SK-N-SH (cell line): Measurements from ENCODE around the gene UBE2G1. TPM values are rescaled to one million over a fixed set of nuclear protein-coding genes. Genes with fewer than 3 reads are reported as not detected.
A peak's percentile ranks its signal among the peaks of the same experiment; 100 is the strongest.

Experiments
- CTCF ChIA-PET: fragments of 300-600, 350-600 bp; formaldehyde crosslinking; extraction: SDS; loops from one replicate; lab custom pipeline; 2021; lab: Yijun Ruan, JAX
- POLR2A ChIA-PET: fragments of 350-600 bp; sonication (Branson Sonifier 250); formaldehyde crosslinking; extraction: SDS; loops from one replicate; lab custom pipeline; 2020; ENCODE audit warnings: antibody characterized with exemption, inconsistent platforms; lab: Yijun Ruan, JAX
- DNase-seq: peaks from one replicate; pipeline ENCODE4 v3.0.0; 2012
- H2AFZ ChIP-seq: fragments of 200-600 bp; sonication (generic); 2 replicates; pipeline ENCODE4 v1.8.1; 2016; ENCODE audit warnings: antibody characterized with exemption, mild to moderate bottlenecking, low read depth
- H3F3A ChIP-seq: fragments of 200-600 bp; sonication (generic); replicated peaks from 2 replicates; pipeline ENCODE3; 2016; ENCODE audit warnings: antibody characterized with exemption, mild to moderate bottlenecking; ENCODE audit not compliant: insufficient read depth
- H3K27ac ChIP-seq, 2 experiments: fragments of 200-500 bp in 1 of 2; fragments of 200-600 bp in 1 of 2; sonication (Bioruptor generic) in 1 of 2; sonication (generic), shearing (Covaris generic) in 1 of 2; 2 replicates each; pipeline versions ENCODE4 v1.5.1 to v1.6.1; 2014 to 2016; ENCODE audit warnings: low read depth in 2 of 2, inconsistent platforms in 1 of 2, low read length in 1 of 2, mild to moderate bottlenecking in 1 of 2, mixed read lengths in 1 of 2
- H3K27me3 ChIP-seq: fragments of 200-600 bp; sonication (generic), shearing (Covaris generic); 2 replicates; pipeline ENCODE4 v1.6.1; 2016; ENCODE audit warnings: mixed run types; ENCODE audit not compliant: insufficient read depth
- H3K36me3 ChIP-seq, 2 experiments: fragments of 200-500 bp in 1 of 2; fragments of 200-600 bp in 1 of 2; sonication (Bioruptor generic) in 1 of 2; sonication (generic) in 1 of 2; replicated peaks in 1 of 2; 2 replicates each; pipeline versions ENCODE3 to v1.5.1; 2014 to 2016; ENCODE audit warnings: low read length in 1 of 2, mild to moderate bottlenecking in 1 of 2; ENCODE audit not compliant: insufficient read depth in 2 of 2, control insufficient read depth in 1 of 2
- H3K4me1 ChIP-seq, 2 experiments: fragments of 200-500 bp in 1 of 2; fragments of 200-600 bp in 1 of 2; sonication (Bioruptor generic) in 1 of 2; sonication (generic), shearing (Covaris generic) in 1 of 2; 2 replicates each; pipeline versions ENCODE4 v1.5.1 to v1.6.1; 2014 to 2016; ENCODE audit warnings: low read depth in 1 of 2, low read length in 1 of 2, mixed run types in 1 of 2; ENCODE audit not compliant: insufficient read depth in 2 of 2, control insufficient read depth in 1 of 2
- H3K4me2 ChIP-seq: fragments of 200-600 bp; sonication (generic), shearing (Covaris generic); 2 replicates; pipeline ENCODE4 v1.6.1; 2017; ENCODE audit warnings: mixed run types
- H3K4me3 ChIP-seq, 2 experiments: fragments of 200-500 bp in 1 of 2; fragments of 200-600 bp in 1 of 2; sonication (Bioruptor generic) in 1 of 2; sonication (generic), shearing (Covaris generic) in 1 of 2; 2 replicates each; pipeline versions ENCODE4 v1.5.1 to v1.8.1; 2014 to 2016; ENCODE audit warnings: low read depth in 2 of 2, inconsistent platforms in 1 of 2, low read length in 1 of 2, mild to moderate bottlenecking in 1 of 2, mixed read lengths in 1 of 2, moderate library complexity in 1 of 2
- H3K79me2 ChIP-seq: fragments of 200-600 bp; sonication (generic); 2 replicates; pipeline ENCODE4 v1.8.1; 2017; ENCODE audit warnings: mild to moderate bottlenecking; ENCODE audit not compliant: insufficient read depth
- H3K9ac ChIP-seq: fragments of 200-600 bp; sonication (generic); 2 replicates; pipeline ENCODE4 v1.6.1; 2017; ENCODE audit warnings: mixed run types
- H3K9me2 ChIP-seq: fragments of 200-600 bp; sonication (generic); 2 replicates; pipeline ENCODE4 v1.6.1; 2017; ENCODE audit warnings: mixed run types
- H3K9me3 ChIP-seq: fragments of 200-600 bp; sonication (generic); 2 replicates; pipeline ENCODE4 v1.6.1; 2017; ENCODE audit warnings: mixed run types, mild to moderate bottlenecking, moderate library complexity
- H4K20me1 ChIP-seq: fragments of 200-600 bp; sonication (generic); 2 replicates; pipeline ENCODE4 v1.6.1; 2017; ENCODE audit warnings: mild to moderate bottlenecking, mixed run types; ENCODE audit not compliant: insufficient read depth
- CHD2 ChIP-seq: fragments of 150-350 bp; IDR thresholded peaks from 2 replicates; pipeline ENCODE4 v1.6.1; 2018; ENCODE audit warnings: low read length; ENCODE audit not compliant: partially characterized antibody
- ELF1 ChIP-seq: IDR thresholded peaks from 2 replicates; pipeline ENCODE4 v1.4.0; 2012
- EZH2phosphoT487 ChIP-seq: fragments of 200-600 bp; sonication (generic); IDR thresholded peaks from 2 replicates; pipeline ENCODE4 v1.6.1; 2017; ENCODE audit warnings: low read depth, mixed run types, mild to moderate bottlenecking, antibody characterized with exemption, moderate library complexity, borderline replicate concordance
- FOXM1 ChIP-seq: IDR thresholded peaks from 2 replicates; pipeline ENCODE4 v1.4.0; 2012; ENCODE audit warnings: low read depth, mild to moderate bottlenecking
- JUND ChIP-seq: IDR thresholded peaks from 2 replicates; pipeline ENCODE4 v1.4.0; 2012
- MEF2A ChIP-seq: IDR thresholded peaks from 2 replicates; pipeline ENCODE4 v1.4.0; 2012; ENCODE audit warnings: low read depth, borderline replicate concordance
- MXI1 ChIP-seq: IDR thresholded peaks from 2 replicates; pipeline ENCODE4 v1.6.1; 2012; ENCODE audit warnings: mild to moderate bottlenecking, low read depth, low read length, improper control_type of control experiment
- NRF1 ChIP-seq: IDR thresholded peaks from 2 replicates; pipeline ENCODE4 v1.6.1; 2012; ENCODE audit warnings: low read depth, mild to moderate bottlenecking, low read length
- RAD21 ChIP-seq: IDR thresholded peaks from 2 replicates; pipeline ENCODE4 v1.6.1; 2012; ENCODE audit warnings: mild to moderate bottlenecking, low read length
- RCOR1 ChIP-seq: fragments of 150-350 bp; IDR thresholded peaks from 2 replicates; pipeline ENCODE4 v1.6.1; 2017; ENCODE audit warnings: antibody characterized with exemption, low read length
- SMC3 ChIP-seq: IDR thresholded peaks from 2 replicates; pipeline ENCODE4 v1.6.1; 2012; ENCODE audit warnings: low read depth, low read length, improper control_type of control experiment
- TAF1 ChIP-seq: IDR thresholded peaks from 2 replicates; pipeline ENCODE4 v1.6.1; 2012; ENCODE audit warnings: low read depth, mild to moderate bottlenecking, low read length, moderate library complexity, borderline replicate concordance
- TCF12 ChIP-seq: IDR thresholded peaks from 2 replicates; pipeline ENCODE4 v1.4.0; 2012
- TEAD4 ChIP-seq: IDR thresholded peaks from 2 replicates; pipeline ENCODE4 v1.4.0; 2012; ENCODE audit warnings: mild to moderate bottlenecking, borderline replicate concordance; ENCODE audit not compliant: insufficient read depth
- YY1 ChIP-seq: IDR thresholded peaks from 2 replicates; pipeline ENCODE4 v1.4.0; 2012; ENCODE audit warnings: low read depth, mild to moderate bottlenecking
- WGBS: methylation state at CpG from one replicate; pipeline ENCODE4 v1.1.6; 2017; ENCODE audit warnings: low lambda C conversion rate; 5-methylcytosine and 5-hydroxymethylcytosine counted together
- polyA plus RNA-seq, 3 experiments: library from polyadenylated mRNA; depleted of rRNA; stranded (reverse); fragments of >200 nt; gene quantifications; 2 replicates each; pipeline ENCODE4 v1.2.3, GENCODE V29; 2012
- TF ChIP-seq, protein P1 (sequence below): fragments of 200-600 bp; sonication (generic); IDR thresholded peaks from 2 replicates; pipeline ENCODE4 v1.6.1; 2017; ENCODE audit warnings: antibody characterized with exemption, mild to moderate bottlenecking, moderate library complexity
- TF ChIP-seq, protein P2 (sequence below): IDR thresholded peaks from 2 replicates; pipeline ENCODE4 v1.4.0; 2012; ENCODE audit warnings: low read depth, borderline replicate concordance
- TF ChIP-seq, protein P3 (sequence below): IDR thresholded peaks from 2 replicates; pipeline ENCODE4; 2012
- TF ChIP-seq, protein P4 (sequence below): IDR thresholded peaks from 2 replicates; pipeline ENCODE4 v1.4.0; 2012; ENCODE audit warnings: low read depth
- TF ChIP-seq, protein P5 (sequence below): fragments of 150-350 bp; IDR thresholded peaks from 2 replicates; pipeline ENCODE4 v1.6.1; 2017; ENCODE audit warnings: antibody characterized with exemption, low read length, low read depth, borderline replicate concordance

The UBE2G1 gene
- polyA plus RNA-seq, 1 of the 3 experiments (the other 2 are of a cell fraction): 23.2 TPM

DNA sequence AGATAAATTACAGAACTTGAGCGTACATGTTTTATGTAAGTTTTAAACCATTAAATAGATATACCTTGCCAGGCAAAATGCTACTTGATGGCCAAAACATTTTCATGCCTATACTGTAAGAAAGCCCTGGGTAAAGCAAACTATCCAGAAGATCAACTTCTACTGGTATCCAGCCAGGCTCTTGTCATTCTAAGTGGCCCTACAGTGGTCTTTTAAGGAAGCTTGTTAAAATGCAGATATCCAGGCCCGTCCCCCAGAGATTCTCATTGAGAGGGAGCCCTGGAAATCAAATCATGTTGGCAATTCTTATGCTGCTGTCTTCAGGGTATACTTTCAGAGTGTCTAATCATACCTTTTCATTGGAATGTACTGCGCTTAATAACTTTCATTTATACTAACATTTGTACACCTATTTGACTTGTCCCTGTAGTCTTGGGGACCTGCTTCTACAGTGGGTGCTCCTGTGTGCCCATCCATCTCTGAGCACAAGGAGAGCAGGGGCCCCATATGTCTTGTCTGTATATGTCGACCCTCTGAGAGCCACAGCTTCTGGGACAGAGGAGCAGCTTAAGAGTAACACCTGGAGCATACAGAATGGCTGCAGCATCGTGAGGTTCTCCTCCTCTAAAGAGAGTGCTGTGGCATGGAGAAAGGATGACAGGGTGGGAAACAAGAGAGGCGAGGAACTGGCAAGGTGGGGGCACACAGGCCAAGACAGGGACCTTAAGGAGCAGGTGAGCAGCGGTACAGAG, 59.1 kb downstream of the UBE2G1 start:
- TF ChIP-seq SMC3 (no peak), EZH2phosphoT487 (no peak), ELF1 (no peak), MXI1 (no peak), TEAD4 (no peak), YY1 (no peak)
- TF ChIP-seq, protein P1, sequence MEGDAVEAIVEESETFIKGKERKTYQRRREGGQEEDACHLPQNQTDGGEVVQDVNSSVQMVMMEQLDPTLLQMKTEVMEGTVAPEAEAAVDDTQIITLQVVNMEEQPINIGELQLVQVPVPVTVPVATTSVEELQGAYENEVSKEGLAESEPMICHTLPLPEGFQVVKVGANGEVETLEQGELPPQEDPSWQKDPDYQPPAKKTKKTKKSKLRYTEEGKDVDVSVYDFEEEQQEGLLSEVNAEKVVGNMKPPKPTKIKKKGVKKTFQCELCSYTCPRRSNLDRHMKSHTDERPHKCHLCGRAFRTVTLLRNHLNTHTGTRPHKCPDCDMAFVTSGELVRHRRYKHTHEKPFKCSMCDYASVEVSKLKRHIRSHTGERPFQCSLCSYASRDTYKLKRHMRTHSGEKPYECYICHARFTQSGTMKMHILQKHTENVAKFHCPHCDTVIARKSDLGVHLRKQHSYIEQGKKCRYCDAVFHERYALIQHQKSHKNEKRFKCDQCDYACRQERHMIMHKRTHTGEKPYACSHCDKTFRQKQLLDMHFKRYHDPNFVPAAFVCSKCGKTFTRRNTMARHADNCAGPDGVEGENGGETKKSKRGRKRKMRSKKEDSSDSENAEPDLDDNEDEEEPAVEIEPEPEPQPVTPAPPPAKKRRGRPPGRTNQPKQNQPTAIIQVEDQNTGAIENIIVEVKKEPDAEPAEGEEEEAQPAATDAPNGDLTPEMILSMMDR: no peak
- TF ChIP-seq, all 33 proteins: peak for 0
- H3K9me3 ChIP-seq: no peaks in the 10 kb centered on the region
- peaks cover 62% of the 10 kb centered on the region for H4K20me1 ChIP-seq
- H3K79me2 ChIP-seq: peaks cover 97% of the 10 kb centered on the region
- DNase-seq: no peak
- no peak overlapping the region for H3K9ac ChIP-seq
- peaks cover 9% of the 10 kb centered on the region for H3F3A ChIP-seq
- POLR2A ChIA-PET: no interaction called here
- H3K27me3 ChIP-seq: no peaks in the 10 kb centered on the region
- no peak overlapping the region for H3K4me2 ChIP-seq
- H3K9me2 ChIP-seq: no peaks in the 10 kb centered on the region
- H3K4me3 ChIP-seq: no peak overlapping the region
- WGBS: 95% methylated on average over 6 of the region's 7 CpGs
- CTCF ChIA-PET: interaction anchor here (1.1 kb wide), 1 partner anchor 24 kb away, joined by 3 read pairs; no protein-coding TSS in a partner anchor
- peaks cover 11 to 28% of the 10 kb centered on the region in 2 experiments for H3K36me3 ChIP-seq
- H3K27ac ChIP-seq: no peak overlapping the region
- peaks cover 0 to 6% of the 10 kb centered on the region in 2 experiments; a peak in 3 of 4 replicates for H3K4me1 ChIP-seq
- H2AFZ ChIP-seq: no peak overlapping the region

DNA sequence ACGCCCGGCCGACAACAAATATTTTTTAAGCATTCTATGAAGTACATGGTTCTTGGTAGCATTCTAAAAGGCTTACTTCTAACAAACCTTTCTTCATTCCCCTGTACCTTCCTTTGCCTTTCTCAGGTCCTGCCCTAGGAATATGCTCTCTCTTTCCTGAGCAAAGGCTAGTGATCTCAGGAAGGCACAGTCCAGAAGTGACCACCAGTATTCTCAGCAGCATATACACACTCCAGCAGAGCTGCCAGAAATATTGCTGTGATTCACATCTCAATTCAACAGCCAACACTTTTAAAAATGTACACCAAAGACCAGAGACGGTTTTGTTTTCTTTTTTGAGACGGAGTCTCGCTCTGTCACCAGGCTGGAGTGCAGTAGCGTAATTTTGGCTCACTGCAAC, 61.3 kb downstream of the UBE2G1 start:
- Histone ChIP-seq H4K20me1 (peaks cover 42% of the 10 kb centered on the region), H3K4me3 (no peak overlapping the region), H3F3A (peaks cover 9% of the 10 kb centered on the region), H3K4me2 (no peak overlapping the region), H3K9me2 (no peaks in the 10 kb centered on the region), H3K27me3 (no peaks in the 10 kb centered on the region), H3K36me3 (peaks cover 18 to 38% of the 10 kb centered on the region in 2 experiments), H3K4me1 (no peaks in the 10 kb centered on the region; a peak in 2 of 4 replicates), H2AFZ (no peak overlapping the region), H3K9ac (no peak overlapping the region), H3K27ac (0 out of 4 replicates have a peak overlapping the region, but pooled peaks of 1 of the 2 experiments have one; percentile 8), H3K79me2 (peaks cover 96% of the 10 kb centered on the region), H3K9me3 (no peaks in the 10 kb centered on the region)
- no peak for DNase-seq
- CTCF ChIA-PET: interaction anchor here (1.0 to 4.6 kb wide), 5 partner anchors 10 to 105 kb away, joined by 3 to 29 read pairs (median 7); partner anchors contain the start of gene UBE2G1
- POLR2A ChIA-PET: no interaction called here
- 91% methylated on average over 7 of the region's 7 CpGs for WGBS
- TF ChIP-seq NRF1: no peak
- TF ChIP-seq, protein P2, sequence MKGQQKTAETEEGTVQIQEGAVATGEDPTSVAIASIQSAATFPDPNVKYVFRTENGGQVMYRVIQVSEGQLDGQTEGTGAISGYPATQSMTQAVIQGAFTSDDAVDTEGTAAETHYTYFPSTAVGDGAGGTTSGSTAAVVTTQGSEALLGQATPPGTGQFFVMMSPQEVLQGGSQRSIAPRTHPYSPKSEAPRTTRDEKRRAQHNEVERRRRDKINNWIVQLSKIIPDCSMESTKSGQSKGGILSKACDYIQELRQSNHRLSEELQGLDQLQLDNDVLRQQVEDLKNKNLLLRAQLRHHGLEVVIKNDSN: no peak
- no peak for TF ChIP-seq CHD2
- TF ChIP-seq RCOR1: no peak
- TF ChIP-seq TCF12: no peak
- no peak for TF ChIP-seq MEF2A
- TF ChIP-seq, protein P3, sequence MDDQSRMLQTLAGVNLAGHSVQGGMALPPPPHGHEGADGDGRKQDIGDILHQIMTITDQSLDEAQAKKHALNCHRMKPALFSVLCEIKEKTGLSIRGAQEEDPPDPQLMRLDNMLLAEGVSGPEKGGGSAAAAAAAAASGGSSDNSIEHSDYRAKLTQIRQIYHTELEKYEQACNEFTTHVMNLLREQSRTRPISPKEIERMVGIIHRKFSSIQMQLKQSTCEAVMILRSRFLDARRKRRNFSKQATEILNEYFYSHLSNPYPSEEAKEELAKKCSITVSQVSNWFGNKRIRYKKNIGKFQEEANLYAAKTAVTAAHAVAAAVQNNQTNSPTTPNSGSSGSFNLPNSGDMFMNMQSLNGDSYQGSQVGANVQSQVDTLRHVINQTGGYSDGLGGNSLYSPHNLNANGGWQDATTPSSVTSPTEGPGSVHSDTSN: no peak
- TF ChIP-seq JUND: no peak
- TF ChIP-seq TAF1: no peak
- TF ChIP-seq, protein P4, sequence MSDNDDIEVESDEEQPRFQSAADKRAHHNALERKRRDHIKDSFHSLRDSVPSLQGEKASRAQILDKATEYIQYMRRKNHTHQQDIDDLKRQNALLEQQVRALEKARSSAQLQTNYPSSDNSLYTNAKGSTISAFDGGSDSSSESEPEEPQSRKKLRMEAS: no peak
- no peak for TF ChIP-seq SMC3
- TF ChIP-seq RAD21: no peak
- no peak for TF ChIP-seq ELF1
- TF ChIP-seq, protein P5, sequence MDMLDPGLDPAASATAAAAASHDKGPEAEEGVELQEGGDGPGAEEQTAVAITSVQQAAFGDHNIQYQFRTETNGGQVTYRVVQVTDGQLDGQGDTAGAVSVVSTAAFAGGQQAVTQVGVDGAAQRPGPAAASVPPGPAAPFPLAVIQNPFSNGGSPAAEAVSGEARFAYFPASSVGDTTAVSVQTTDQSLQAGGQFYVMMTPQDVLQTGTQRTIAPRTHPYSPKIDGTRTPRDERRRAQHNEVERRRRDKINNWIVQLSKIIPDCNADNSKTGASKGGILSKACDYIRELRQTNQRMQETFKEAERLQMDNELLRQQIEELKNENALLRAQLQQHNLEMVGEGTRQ: no peak
- no peak for TF ChIP-seq YY1
- TF ChIP-seq FOXM1: no peak
